ENCODE measurements around the gene ANK2.

Gene ANK2

DNA sequence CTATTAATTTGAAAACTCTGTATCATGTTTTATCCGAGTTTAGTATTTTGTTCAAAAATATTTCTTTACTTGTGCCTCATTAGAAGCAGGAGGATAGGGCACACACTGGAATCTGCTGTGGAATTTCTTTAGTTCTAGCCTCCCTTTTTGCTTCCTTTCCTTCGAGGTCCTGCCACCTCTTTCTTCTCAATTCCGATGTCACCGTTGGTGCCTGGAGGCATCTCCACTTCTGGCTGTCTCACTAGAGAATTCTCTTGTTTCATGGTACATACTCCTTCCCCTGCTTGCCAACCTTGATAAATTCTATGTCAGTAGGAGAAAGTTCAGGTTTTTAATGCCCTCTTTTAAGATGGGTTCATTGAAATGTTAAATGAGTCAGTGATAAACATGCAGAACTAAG lies 140.1 kb downstream of the ANK2 start:
- no peak overlapping the region for H3K4me3 ChIP-seq (ENCODE audit: low read depth, low read length)
- H3K4me1 ChIP-seq = no peaks in the 10 kb centered on the region
- no peak for DNase-seq
- H3K9me3 ChIP-seq = no peaks in the 10 kb centered on the region
- TF ChIP-seq CTCF (IDR thresholded peaks at IDR 0.05; ENCODE audit: low read depth, low read length) = no peak
- H3K36me3 ChIP-seq = no peaks in the 10 kb centered on the region
- no peaks in the 10 kb centered on the region for H3K27me3 ChIP-seq

DNA sequence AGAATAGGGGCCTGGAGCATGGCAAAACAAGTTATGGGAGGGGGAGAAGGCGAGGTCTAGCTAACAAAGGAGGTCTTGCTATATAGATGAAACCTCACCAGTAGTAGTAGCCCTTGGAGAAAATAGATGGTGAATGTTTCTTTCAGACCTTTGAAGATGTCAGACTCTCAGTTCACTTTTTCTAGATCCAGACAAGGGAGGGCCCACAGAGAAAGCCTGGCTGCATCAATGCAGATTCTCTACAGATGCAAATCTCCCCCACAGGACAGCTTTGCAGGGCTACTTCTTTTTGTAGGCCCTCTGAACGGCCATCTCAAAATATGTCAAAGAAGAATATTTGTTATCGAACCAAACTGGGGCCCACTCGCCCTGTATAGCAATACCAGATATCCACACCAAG lies 159.7 kb downstream of the ANK2 start:
- no peaks in the 10 kb centered on the region for H3K27me3 ChIP-seq
- no peaks in the 10 kb centered on the region for H3K4me1 ChIP-seq
- H3K9me3 ChIP-seq = no peaks in the 10 kb centered on the region
- DNase-seq = no peak
- H3K36me3 ChIP-seq = no peaks in the 10 kb centered on the region
- no peak overlapping the region for H3K4me3 ChIP-seq (ENCODE audit: low read depth, low read length)
- TF ChIP-seq CTCF (IDR thresholded peaks at IDR 0.05; ENCODE audit: low read depth, low read length) = no peak

DNA sequence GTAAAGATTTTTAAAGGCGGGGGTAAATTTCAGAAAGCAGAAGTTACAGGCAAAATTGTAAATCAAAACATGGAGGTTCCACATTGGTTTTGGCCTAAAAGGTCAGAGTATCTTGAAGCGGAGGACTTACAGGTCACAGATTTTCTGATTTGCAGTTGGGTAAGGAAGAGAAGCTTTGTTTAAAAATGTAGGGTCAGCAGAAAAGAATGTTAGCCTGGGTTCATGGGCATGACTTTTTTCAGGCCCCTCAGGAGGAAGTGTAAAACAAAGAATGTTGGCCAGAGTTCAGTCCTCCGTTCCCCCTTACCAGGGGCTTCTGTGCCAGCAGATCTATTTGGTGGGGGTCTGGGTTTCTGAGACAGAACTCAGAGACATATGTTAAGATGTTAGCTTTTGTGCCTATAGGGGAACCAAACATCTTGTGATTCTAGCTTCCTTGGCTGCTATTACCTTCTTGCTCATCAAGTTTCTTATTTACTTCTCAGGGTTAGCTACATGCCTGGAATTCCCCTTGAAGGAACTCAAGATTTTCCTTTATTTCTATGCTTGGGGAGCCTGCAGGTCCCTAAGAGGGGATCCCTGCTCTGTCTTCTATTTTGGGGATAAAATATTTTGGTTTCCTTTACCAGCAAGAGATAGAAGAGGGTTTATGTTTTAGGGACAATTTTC lies 160.3 kb downstream of the ANK2 start:
- H3K27me3 ChIP-seq = no peaks in the 10 kb centered on the region
- DNase-seq = no peak
- H3K36me3 ChIP-seq = no peaks in the 10 kb centered on the region
- H3K4me3 ChIP-seq (ENCODE audit: low read depth, low read length) = no peak overlapping the region
- H3K4me1 ChIP-seq = no peaks in the 10 kb centered on the region
- no peaks in the 10 kb centered on the region for H3K9me3 ChIP-seq
- TF ChIP-seq CTCF (IDR thresholded peaks at IDR 0.05; ENCODE audit: low read depth, low read length) = no peak

DNA sequence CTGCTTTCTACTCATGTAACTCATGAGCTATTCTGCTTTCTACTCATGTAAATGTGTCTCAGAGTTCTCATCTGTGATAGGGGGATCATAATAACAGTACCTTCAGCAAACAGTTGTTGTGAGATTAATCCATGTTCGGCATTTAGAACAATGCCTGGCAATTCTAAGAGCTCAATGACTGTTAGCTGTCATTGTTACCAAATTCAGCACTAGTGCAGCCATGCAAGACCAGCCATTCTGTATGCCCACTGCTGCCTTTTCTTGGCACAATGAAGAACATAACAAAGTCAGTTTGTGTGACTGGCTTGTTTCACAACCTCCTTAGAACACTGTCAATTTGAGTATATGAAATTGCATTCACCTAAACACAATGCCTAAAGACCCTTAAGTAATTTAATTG lies 163.2 kb downstream of the ANK2 start:
- H3K9me3 ChIP-seq = no peaks in the 10 kb centered on the region
- no peak for TF ChIP-seq CTCF (IDR thresholded peaks at IDR 0.05; ENCODE audit: low read depth, low read length)
- no peaks in the 10 kb centered on the region for H3K36me3 ChIP-seq
- H3K27me3 ChIP-seq = no peaks in the 10 kb centered on the region
- H3K4me3 ChIP-seq (ENCODE audit: low read depth, low read length) = no peak overlapping the region
- DNase-seq = no peak
- no peaks in the 10 kb centered on the region for H3K4me1 ChIP-seq

DNA sequence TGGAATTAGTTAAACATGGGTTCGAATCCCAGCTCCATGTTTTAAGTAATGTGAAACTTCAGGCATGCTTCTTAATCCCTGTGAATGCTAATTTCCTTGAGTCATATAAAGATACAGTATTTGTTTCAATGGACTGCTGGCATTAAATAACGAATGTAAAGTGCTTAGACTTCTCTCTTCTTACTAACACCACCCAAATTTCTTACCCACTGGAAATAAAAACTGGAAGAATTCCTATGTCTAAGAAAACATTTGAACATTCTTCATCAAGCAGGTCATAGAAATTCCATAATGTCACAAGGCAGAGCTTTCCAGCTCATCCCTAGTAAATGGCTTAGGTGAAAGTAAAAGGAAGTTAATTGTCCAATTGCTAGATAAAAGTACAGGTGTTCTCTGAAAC lies 172.5 kb downstream of the ANK2 start:
- H3K4me1 ChIP-seq = no peaks in the 10 kb centered on the region
- no peaks in the 10 kb centered on the region for H3K27me3 ChIP-seq
- H3K36me3 ChIP-seq = no peaks in the 10 kb centered on the region
- no peaks in the 10 kb centered on the region for H3K9me3 ChIP-seq
- DNase-seq = no peak
- H3K4me3 ChIP-seq (ENCODE audit: low read depth, low read length) = no peak overlapping the region
- no peak for TF ChIP-seq CTCF (IDR thresholded peaks at IDR 0.05; ENCODE audit: low read depth, low read length)

GRCh38 chr4:113222471-113222870 lies 173.0 kb downstream of the ANK2 start:
- no peak for TF ChIP-seq CTCF (IDR thresholded peaks at IDR 0.05; ENCODE audit: low read depth, low read length)
- Histone ChIP-seq H3K4me1 (no peaks in the 10 kb centered on the region), H3K27me3 (no peaks in the 10 kb centered on the region), H3K9me3 (no peaks in the 10 kb centered on the region), H3K36me3 (no peaks in the 10 kb centered on the region), H3K4me3 (ENCODE audit: low read depth, low read length) (no peak overlapping the region)
- DNase-seq = no peak

Data from BE2C (cell line).